Sciatic nerve (tissue), 2 donors: ENCODE data around the gene YY1AP1. TPM values are rescaled to one million over a fixed set of nuclear protein-coding genes. Genes with fewer than 3 reads are reported as not detected.
"Not testable (repeated sequence)": the region's sequence is repeated elsewhere in the genome, so short reads cannot be mapped to it uniquely, and the experiment has no call there.

ENCODE experiments used
- ATAC-seq: fragments of 200-7000 bp; cut with Tn5 transposase; one replicate; pipeline ENCODE4 v1.9.1; 2020; ENCODE audit warnings: mild to moderate bottlenecking, moderate library complexity
- DNase-seq: peaks from one replicate; pipeline ENCODE4 v3.0.0-alpha.2; 2020; ENCODE audit warnings: low spot score
- intact Hi-C: fragments of 100-400 bp; cut with DNase I; formaldehyde crosslinking; loops from one replicate; pipeline ENCODE4 v1.14.2; 2022
- total RNA-seq: library from RNA; stranded (reverse); fragmentation: NEBNext Ultra II Directional; extraction: Animal tissue kit (Norgen Biotek cat#: 25700); gene quantifications from one replicate; pipeline ENCODE4 v1.2.1, GENCODE V29; 2021
- donor health status: DM: no; HTN: no; CAD: no.
- donor health status: DM: no; HTN: no; CAD: no.

Gene YY1AP1
- total RNA-seq, 1 donor from 2014 or later, result 133 TPM

GRCh38 chr1:155697616-155698015 is 9.0 kb upstream of the YY1AP1 start:
- intact Hi-C loops, ATAC-seq, DNase-seq: not testable (repeated sequence)

- intact Hi-C loops, result no loop called here
- no peak for DNase-seq
These were observed 8.5 kb upstream of the YY1AP1 start for GRCh38 chr1:155697046-155697445.

GRCh38 chr1:155696524-155696923 is 8.0 kb upstream of the YY1AP1 start:
- no peak for DNase-seq
- intact Hi-C loops, result no loop called here
- no peak for ATAC-seq

More at GRCh38 chr1:155697046-155697445, 8.5 kb upstream of the YY1AP1 start:
- ATAC-seq, result no peak

GRCh38 chr1:155695608-155696007 is 7.0 kb upstream of the YY1AP1 start:
- DNase-seq, result no peak
- no peak for ATAC-seq
- intact Hi-C loops, result no loop called here

GRCh38 chr1:155695072-155695471 is 6.5 kb upstream of the YY1AP1 start:
- intact Hi-C loops, result no loop called here
- DNase-seq (no peak), ATAC-seq (no peak)

GRCh38 chr1:155694167-155694566 is 5.6 kb upstream of the YY1AP1 start:
- intact Hi-C loops, result no loop called here
- ATAC-seq, result no peak
- no peak for DNase-seq

GRCh38 chr1:155691992-155692528 is 3.5 kb upstream of the YY1AP1 start:
- intact Hi-C loops, result no loop called here
- no peak for ATAC-seq
- DNase-seq, result no peak

GRCh38 chr1:155689081-155689607 is 570 bp upstream of the YY1AP1 start, which contains the start of gene DAP3:
TSS of gene DAP3 (plus strand) at chr1:155689091. CDS start at chr1:155709780, 20,689 bp downstream.
- intact Hi-C loops, ATAC-seq: not testable (repeated sequence)

GRCh38 chr1:155687705-155688323 is 760 bp downstream of the YY1AP1 start:
- peak; percentile 58 for ATAC-seq
- DNase-seq, result peak; percentile 75
- intact Hi-C loops, result not testable (repeated sequence)

More at GRCh38 chr1:155689081-155689607, 570 bp upstream of the YY1AP1 start, which contains the start of gene DAP3:
- not testable (repeated sequence) for DNase-seq

GRCh38 chr1:155681776-155682175 is 6.8 kb downstream of the YY1AP1 start:
- DNase-seq (no peak), ATAC-seq (no peak)
- intact Hi-C loops, result no loop called here

- intact Hi-C loops, result no loop called here
- DNase-seq (no peak), ATAC-seq (no peak)
These were observed 8.0 kb downstream of the YY1AP1 start for GRCh38 chr1:155680531-155680930.

GRCh38 chr1:155678992-155679391 is 9.6 kb downstream of the YY1AP1 start:
- ATAC-seq, DNase-seq, intact Hi-C loops: not testable (repeated sequence)

- intact Hi-C loops, result no loop called here
- DNase-seq (no peak), ATAC-seq (no peak)
These were observed 10.5 kb downstream of the YY1AP1 start for GRCh38 chr1:155678027-155678426.

- intact Hi-C loops, result no loop called here
- DNase-seq, result no peak
- no peak for ATAC-seq
These were observed 15.6 kb downstream of the YY1AP1 start for GRCh38 chr1:155673003-155673402.

GRCh38 chr1:155671750-155672149 is 16.8 kb downstream of the YY1AP1 start:
- DNase-seq, result no peak
- no peak for ATAC-seq
- intact Hi-C loops, result no loop called here

GRCh38 chr1:155669233-155670162 is 19.1 kb downstream of the YY1AP1 start:
- intact Hi-C loops, result no loop called here
- ATAC-seq, result no peak

GRCh38 chr1:155661239-155661638 is 27.3 kb downstream of the YY1AP1 start:
- intact Hi-C loops, ATAC-seq, DNase-seq: not testable (repeated sequence)

More at GRCh38 chr1:155669233-155670162, 19.1 kb downstream of the YY1AP1 start:
- DNase-seq, result no peak

GRCh38 chr1:155657463-155657862 is 31.1 kb downstream of the YY1AP1 start:
- ATAC-seq (no peak), DNase-seq (no peak)
- intact Hi-C loops, result no loop called here

GRCh38 chr1:155652951-155653350 is 35.6 kb downstream of the YY1AP1 start:
- ATAC-seq (no peak), DNase-seq (no peak)
- intact Hi-C loops, result no loop called here
